PC-9 (cell line): ENCODE results near the gene MTG1. TPM values are rescaled to one million over a fixed set of nuclear protein-coding genes. Genes with fewer than 3 reads are reported as not detected.

Experiments
- BruUV-seq: library from RNA; stranded (reverse); fragments of 400-500 nt; replicated peaks from 2 replicates; lab custom pipeline; 2021; lab: Mats Ljungman, UMichigan
- CTCF ChIA-PET: fragments of 300-600 bp; sonication (Branson Sonifier 250); formaldehyde crosslinking; loops from one replicate; lab custom pipeline; 2022; ENCODE audit warnings: antibody characterized with exemption; lab: Charles Lee
- POLR2A ChIA-PET: fragments of 300-600 bp; sonication (Branson Sonifier 250); formaldehyde crosslinking; loops from one replicate; lab custom pipeline; 2022; ENCODE audit warnings: antibody characterized with exemption; ENCODE audit not compliant: unreplicated experiment; lab: Charles Lee
- DNase-seq, 2 experiments: peaks; one replicate each; pipeline versions ENCODE4 v3.0.0 to v3.0.0-alpha.2; 2015 to 2022; ENCODE audit warnings: mixed read lengths in 1 of 2
- H2AFZ ChIP-seq: fragments of 200-600 bp; sonication (generic); 2 replicates; pipeline ENCODE4 v1.8.1; 2017; ENCODE audit warnings: antibody characterized with exemption
- H3F3A ChIP-seq: fragments of 200-600 bp; sonication (generic); 2 replicates; pipeline ENCODE4 v1.8.1; 2017; ENCODE audit warnings: antibody characterized with exemption, mild to moderate bottlenecking, low read depth; ENCODE audit not compliant: insufficient read depth
- H3K27ac ChIP-seq: fragments of 200-600 bp; sonication (generic); 2 replicates; pipeline ENCODE4 v1.6.1; 2016; ENCODE audit warnings: mixed run types
- H3K27me3 ChIP-seq: fragments of 200-600 bp; sonication (generic); 2 replicates; pipeline ENCODE4 v1.6.1; 2016; ENCODE audit warnings: low read depth, mixed run types; ENCODE audit not compliant: insufficient read depth
- H3K36me3 ChIP-seq: fragments of 200-600 bp; sonication (generic); 2 replicates; pipeline ENCODE4 v1.6.1; 2016; ENCODE audit warnings: low read depth, mixed run types
- H3K4me1 ChIP-seq: fragments of 200-600 bp; sonication (generic); replicated peaks from 2 replicates; pipeline ENCODE4 v1.6.1; 2016; ENCODE audit warnings: mixed run types; ENCODE audit not compliant: insufficient read depth
- H3K4me2 ChIP-seq: fragments of 200-600 bp; sonication (generic); 2 replicates; pipeline ENCODE4 v1.6.1; 2017; ENCODE audit warnings: mixed run types
- H3K4me3 ChIP-seq: fragments of 200-600 bp; sonication (generic); 2 replicates; pipeline ENCODE4 v1.6.1; 2016; ENCODE audit warnings: mixed run types
- H3K79me2 ChIP-seq: fragments of 200-600 bp; sonication (generic); 2 replicates; pipeline ENCODE4 v1.6.1; 2017; ENCODE audit warnings: low read depth, mixed run types
- H3K9me2 ChIP-seq: fragments of 200-600 bp; sonication (generic); 2 replicates; pipeline ENCODE4 v1.8.1; 2017; ENCODE audit warnings: mild to moderate bottlenecking; ENCODE audit not compliant: insufficient read depth
- H3K9me3 ChIP-seq: fragments of 200-600 bp; sonication (generic); 2 replicates; pipeline ENCODE4 v1.8.1; 2016; ENCODE audit warnings: low read depth; ENCODE audit not compliant: insufficient read depth
- H4K20me1 ChIP-seq: fragments of 200-600 bp; sonication (generic); 2 replicates; pipeline ENCODE4 v1.8.1; 2017; ENCODE audit not compliant: insufficient read depth
- CTCF ChIP-seq: fragments of 200-600 bp; sonication (generic); conservative IDR thresholded peaks from 2 replicates; pipeline ENCODE4 v1.6.1; 2017; ENCODE audit warnings: mixed run types, antibody characterized with exemption, mild to moderate bottlenecking, moderate library complexity
- EZH2 ChIP-seq: fragments of 200-600 bp; sonication (generic); IDR thresholded peaks from 2 replicates; pipeline ENCODE4 v1.8.0; 2017; ENCODE audit warnings: antibody characterized with exemption, low read depth
- intact Hi-C: fragments of 100-400 bp; cut with micrococcal nuclease; formaldehyde crosslinking; loops from one replicate; pipeline ENCODE4 v1.10.0; 2022; ENCODE audit not compliant: unreplicated experiment
- total RNA-seq: library from RNA; stranded (reverse); gene quantifications from 2 replicates; pipeline ENCODE4 v1.2.3, GENCODE V29; 2021

Gene MTG1
- total RNA-seq, 1 experiment from 2014 or later, result 33.0 TPM

GRCh38 chr10:133359554-133359971, 34.4 kb upstream of the MTG1 start:
- Histone ChIP-seq H3K4me1 (no peaks in the 10 kb centered on the region), H3K9me3 (no peaks in the 10 kb centered on the region), H3K9me2 (no peaks in the 10 kb centered on the region), H3K27me3 (no peaks in the 10 kb centered on the region), H2AFZ (no peak overlapping the region), H3K27ac (no peak overlapping the region), H3K4me3 (no peak overlapping the region), H3K4me2 (no peak overlapping the region), H3K79me2 (no peaks in the 10 kb centered on the region), H3F3A (no peaks in the 10 kb centered on the region), H3K36me3 (no peaks in the 10 kb centered on the region), H4K20me1 (no peaks in the 10 kb centered on the region)
- intact Hi-C loops, result no loop called here
- DNase-seq, result peak in 1 of 2 experiments; percentile 49
- CTCF ChIA-PET, result no interaction called here
- POLR2A ChIA-PET, result no interaction called here
- no TSS peak for BruUV-seq
- TF ChIP-seq CTCF (no peak), EZH2 (no peak)

GRCh38 chr10:133359972-133360610, 33.9 kb upstream of the MTG1 start:
- Histone ChIP-seq H3K36me3 (no peaks in the 10 kb centered on the region), H3K4me3 (no peak overlapping the region), H3K4me1 (no peaks in the 10 kb centered on the region), H3K27me3 (no peaks in the 10 kb centered on the region), H3K9me3 (no peaks in the 10 kb centered on the region), H3F3A (no peaks in the 10 kb centered on the region), H3K9me2 (no peaks in the 10 kb centered on the region), H3K27ac (no peak overlapping the region), H2AFZ (no peak overlapping the region), H3K79me2 (no peaks in the 10 kb centered on the region), H4K20me1 (no peaks in the 10 kb centered on the region), H3K4me2 (no peak overlapping the region)
- no peak for TF ChIP-seq EZH2
- no peak for TF ChIP-seq CTCF
- intact Hi-C loops, result no loop called here
- POLR2A ChIA-PET, result no interaction called here
- DNase-seq, result no peak
- BruUV-seq, result no TSS peak
- CTCF ChIA-PET, result no interaction called here

GRCh38 chr10:133361227-133361626, 32.7 kb upstream of the MTG1 start:
- TF ChIP-seq EZH2 (no peak), CTCF (no peak)

More at GRCh38 chr10:133361227-133361626, 32.7 kb upstream of the MTG1 start:
- Histone ChIP-seq H3K4me2 (no peak overlapping the region), H4K20me1 (no peaks in the 10 kb centered on the region), H3K27me3 (no peaks in the 10 kb centered on the region), H3K4me3 (no peak overlapping the region), H3K27ac (no peak overlapping the region), H3K9me2 (no peaks in the 10 kb centered on the region), H3K9me3 (no peaks in the 10 kb centered on the region), H3F3A (no peaks in the 10 kb centered on the region), H3K36me3 (no peaks in the 10 kb centered on the region), H3K79me2 (no peaks in the 10 kb centered on the region), H3K4me1 (no peaks in the 10 kb centered on the region), H2AFZ (no peak overlapping the region)
- no TSS peak for BruUV-seq
- ChIA-PET CTCF (interaction anchor here (0.7 kb wide), 1 partner anchor 34 kb away, joined by 8 read pairs; no protein-coding TSS in a partner anchor), POLR2A (no interaction called here)
- DNase-seq, result no peak
- intact Hi-C loops, result no loop called here
